HEK293T (cell line): ENCODE data around the gene ZNF672.

Experiments
- ARNT ChIP-seq: fragments of 450-650 bp; IDR thresholded peaks from 2 replicates; pipeline ENCODE4 v1.6.1; 2017; ENCODE audit warnings: mild to moderate bottlenecking
- CTBP1 ChIP-seq: fragments of 450-650 bp; IDR thresholded peaks from 2 replicates; pipeline ENCODE4 v1.6.1; 2016; ENCODE audit warnings: borderline replicate concordance
- ELF4 ChIP-seq: fragments of 450-650 bp; IDR thresholded peaks from 2 replicates; pipeline ENCODE4 v1.6.1; 2017; ENCODE audit warnings: antibody characterized with exemption
- FOXA1 ChIP-seq: fragments of 450-650 bp; IDR thresholded peaks from 2 replicates; pipeline ENCODE4 v1.6.1; 2016; ENCODE audit warnings: mild to moderate bottlenecking
- FOXK2 ChIP-seq: fragments of 450-650 bp; IDR thresholded peaks from 2 replicates; pipeline ENCODE4 v1.6.1; 2016; ENCODE audit warnings: mild to moderate bottlenecking
- FOXM1 ChIP-seq: fragments of 450-650 bp; IDR thresholded peaks from 2 replicates; pipeline ENCODE4 v1.6.1; 2017; ENCODE audit warnings: mild to moderate bottlenecking, borderline replicate concordance
- L3MBTL2 ChIP-seq: fragments of 450-650 bp; conservative IDR thresholded peaks from 2 replicates; pipeline ENCODE4 v1.6.1; 2016; ENCODE audit warnings: mild to moderate bottlenecking
- LEF1 ChIP-seq: fragments of 450-650 bp; IDR thresholded peaks from 2 replicates; pipeline ENCODE4 v1.6.1; 2017; ENCODE audit warnings: mild to moderate bottlenecking, borderline replicate concordance
- NFRKB ChIP-seq: fragments of 450-650 bp; IDR thresholded peaks from 2 replicates; pipeline ENCODE4 v1.6.1; 2016; ENCODE audit warnings: mild to moderate bottlenecking, moderate library complexity
- SP1 ChIP-seq: fragments of 450-650 bp; IDR thresholded peaks from 2 replicates; pipeline ENCODE4 v1.6.1; 2017
- SUZ12 ChIP-seq: fragments of 450-650 bp; IDR thresholded peaks from 2 replicates; pipeline ENCODE4 v1.6.1; 2016; ENCODE audit warnings: mild to moderate bottlenecking
- TARDBP ChIP-seq: fragments of 450-650 bp; IDR thresholded peaks from 2 replicates; pipeline ENCODE4 v1.6.1; 2016
- ZNF384 ChIP-seq: fragments of 450-650 bp; IDR thresholded peaks from 2 replicates; pipeline ENCODE4 v1.6.1; 2016
- TF ChIP-seq, protein P1 (sequence below): fragments of 450-650 bp; IDR thresholded peaks from 2 replicates; pipeline ENCODE4 v1.6.1; 2016

DNA sequence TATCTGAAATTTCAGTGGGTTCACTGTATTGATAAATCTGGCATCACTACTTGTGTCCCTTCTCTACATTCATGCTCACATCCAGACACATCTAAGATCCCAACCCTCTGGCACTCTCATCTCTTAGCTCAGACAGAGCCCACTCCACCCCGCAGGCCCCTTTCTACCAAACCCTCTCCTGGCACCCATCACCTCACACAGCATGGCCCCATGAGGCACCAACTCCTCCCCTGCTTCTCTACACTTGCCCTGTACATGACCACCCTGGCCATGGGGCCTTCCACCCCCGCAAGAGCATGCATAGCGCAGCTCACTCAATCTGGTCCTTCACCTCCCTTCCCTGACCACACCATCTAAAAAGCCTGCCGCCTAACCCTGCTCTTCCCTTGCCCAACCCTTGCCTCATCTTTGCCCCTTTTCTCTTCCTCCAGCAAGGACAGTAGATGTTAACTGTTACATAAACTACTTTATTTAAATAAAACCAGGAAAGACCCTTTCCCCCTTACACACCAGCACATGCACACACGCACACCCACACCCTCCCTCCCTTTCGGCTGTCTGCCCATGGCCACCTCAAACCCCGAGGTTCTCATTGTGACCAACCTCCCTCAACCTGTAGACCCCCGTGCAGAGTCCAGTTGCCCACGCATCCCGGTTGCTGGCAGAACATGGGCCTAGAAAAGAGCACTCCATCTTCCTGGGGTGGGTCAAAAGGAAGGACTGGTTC lies 27.9 kb upstream of the ZNF672 start:
- TF ChIP-seq L3MBTL2 (no peak), FOXA1 (no peak), FOXM1 (no peak), LEF1 (no peak), SP1 (no peak), FOXK2 (no peak), NFRKB (no peak), SUZ12 (no peak), TARDBP (no peak), ELF4 (no peak), CTBP1 (no peak), ARNT (no peak), ZNF384 (no peak)
- TF ChIP-seq, protein P1, sequence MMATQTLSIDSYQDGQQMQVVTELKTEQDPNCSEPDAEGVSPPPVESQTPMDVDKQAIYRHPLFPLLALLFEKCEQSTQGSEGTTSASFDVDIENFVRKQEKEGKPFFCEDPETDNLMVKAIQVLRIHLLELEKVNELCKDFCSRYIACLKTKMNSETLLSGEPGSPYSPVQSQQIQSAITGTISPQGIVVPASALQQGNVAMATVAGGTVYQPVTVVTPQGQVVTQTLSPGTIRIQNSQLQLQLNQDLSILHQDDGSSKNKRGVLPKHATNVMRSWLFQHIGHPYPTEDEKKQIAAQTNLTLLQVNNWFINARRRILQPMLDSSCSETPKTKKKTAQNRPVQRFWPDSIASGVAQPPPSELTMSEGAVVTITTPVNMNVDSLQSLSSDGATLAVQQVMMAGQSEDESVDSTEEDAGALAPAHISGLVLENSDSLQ = no peak
